ENCODE data around the gene QKI.

QKI gene

GRCh38 chr6:163416557-163417253 is 2.2 kb downstream of the QKI start:
- peak overlapping the region; percentile 96 to 99 for H3K4me3 ChIP-seq
- peak overlapping the region; percentile 97 to 100 for H3K27ac ChIP-seq
- TF ChIP-seq CTCF (IDR thresholded peaks at IDR 0.05), result peak; percentile 62 to 66

GRCh38 chr6:163417595-163417994 is 3.1 kb downstream of the QKI start:
- TF ChIP-seq CTCF (IDR thresholded peaks at IDR 0.05), result no peak
- no peaks in the 10 kb centered on the region for H3K9me3 ChIP-seq
- intact Hi-C loops (cut with DNase I; ENCODE audit: low total_unique reads), result loop anchor here (5.0 kb wide), 1 partner anchor 540 kb away; no protein-coding TSS in a partner anchor
- no peaks in the 10 kb centered on the region for H3K36me3 ChIP-seq
- no peak for DNase-seq
- H3K27me3 ChIP-seq, result no peaks in the 10 kb centered on the region
- peak overlapping the region; percentile 55 to 100 for H3K27ac ChIP-seq
- H3K4me3 ChIP-seq, result peak overlapping the region; percentile 96 to 99
- peaks cover 0 to 54% (median 11%) of the 10 kb centered on the region in 4 donors for H3K4me1 ChIP-seq

More at GRCh38 chr6:163416557-163417253, 2.2 kb downstream of the QKI start:
- Histone ChIP-seq H3K4me1 (peaks cover 0 to 54% (median 14%) of the 10 kb centered on the region in 4 donors), H3K9me3 (no peaks in the 10 kb centered on the region), H3K36me3 (no peaks in the 10 kb centered on the region), H3K27me3 (no peaks in the 10 kb centered on the region)
- intact Hi-C loops (cut with DNase I; ENCODE audit: low total_unique reads), result loop anchor here (5.0 kb wide), 1 partner anchor 541 kb away; no protein-coding TSS in a partner anchor
- peak in 1 of 2 donors; percentile 55 for DNase-seq

GRCh38 chr6:163418311-163419029 is 4.0 kb downstream of the QKI start:
- Histone ChIP-seq H3K27ac (peak overlapping the region; percentile 52 to 100), H3K4me3 (peak overlapping the region; percentile 96 to 99), H3K27me3 (no peaks in the 10 kb centered on the region), H3K9me3 (no peaks in the 10 kb centered on the region), H3K36me3 (no peaks in the 10 kb centered on the region), H3K4me1 (peaks cover 0 to 60% (median 18%) of the 10 kb centered on the region in 4 donors)
- TF ChIP-seq CTCF (IDR thresholded peaks at IDR 0.05), result no peak
- intact Hi-C loops (cut with DNase I; ENCODE audit: low total_unique reads), result loop anchor here (5.0 kb wide), 1 partner anchor 539 kb away; no protein-coding TSS in a partner anchor
- no peak for DNase-seq

GRCh38 chr6:163419413-163420288 is 5.1 kb downstream of the QKI start:
- no peak for DNase-seq
- Histone ChIP-seq H3K4me3 (peak overlapping the region; percentile 25 to 30), H3K9me3 (no peaks in the 10 kb centered on the region), H3K36me3 (no peaks in the 10 kb centered on the region), H3K27ac (peak overlapping the region; percentile 52 to 100), H3K4me1 (peaks cover 0 to 72% (median 27%) of the 10 kb centered on the region in 4 donors), H3K27me3 (no peaks in the 10 kb centered on the region)
- intact Hi-C loops (cut with DNase I; ENCODE audit: low total_unique reads), result loop anchor here (5.0 kb wide), 1 partner anchor 538 kb away; no protein-coding TSS in a partner anchor
- TF ChIP-seq CTCF (IDR thresholded peaks at IDR 0.05), result no peak

- Histone ChIP-seq H3K36me3 (no peaks in the 10 kb centered on the region), H3K27ac (peak overlapping the region; percentile 52 to 100), H3K4me1 (peaks cover 0 to 78% (median 30%) of the 10 kb centered on the region in 4 donors), H3K9me3 (no peaks in the 10 kb centered on the region), H3K4me3 (peak overlapping the region; percentile 25 to 30), H3K27me3 (no peaks in the 10 kb centered on the region)
- intact Hi-C loops (cut with DNase I; ENCODE audit: low total_unique reads), result no loop called here
- TF ChIP-seq CTCF (IDR thresholded peaks at IDR 0.05), result no peak
- no peak for DNase-seq
These were observed 5.7 kb downstream of the QKI start for GRCh38 chr6:163420289-163420614.

Measured in tibial artery (tissue), 4 donors.